Measurements from ENCODE around the gene SPDYC. TPM values are rescaled to one million over a fixed set of nuclear protein-coding genes. Genes with fewer than 3 reads are reported as not detected.

The SPDYC gene
- total and polyA plus RNA-seq, 9 of the 15 experiments (the other 6 are each of a cell fraction or from before 2014, with no cell fraction given), result 4.4 to 18.8 (median 9.2) TPM

- no peak overlapping the region for H3K4me2 ChIP-seq (ENCODE audit: insufficient read depth, low read length)
- ATAC-seq (no peak), FAIRE-seq (no peak), DNase-seq (ENCODE audit: extremely low read depth in 1 of 4, low spot score in 3 of 4) (no peak)
- H3K9me1 ChIP-seq (ENCODE audit: control insufficient read depth, insufficient read depth, low read length), result peaks cover 3% of the 10 kb centered on the region
- peaks cover 62% of the 10 kb centered on the region for H3K36me3 ChIP-seq (ENCODE audit: control insufficient read depth, insufficient read depth, low read length)
- H4K20me1 ChIP-seq (replicated peaks; ENCODE audit: control insufficient read depth, insufficient read depth, low read length), result no peaks in the 10 kb centered on the region
- H3K4me1 ChIP-seq (replicated peaks in 1 of 2; ENCODE audit: control insufficient read depth in 2 of 2, insufficient read depth in 2 of 2, low read length in 2 of 2), result peaks cover 9 to 63% of the 10 kb centered on the region in 2 experiments
- H3K9ac ChIP-seq (ENCODE audit: insufficient read depth in 1 of 2, low read depth in 2 of 2, low read length in 2 of 2), result peak overlapping the region in 1 of 2 experiments; percentile 43; a peak in 1 of 4 replicates
- H3K9me3 ChIP-seq (replicated peaks; ENCODE audit: control insufficient read depth, insufficient read depth, low read depth, low read length), result no peaks in the 10 kb centered on the region
- H3K27me3 ChIP-seq (ENCODE audit: control insufficient read depth in 2 of 2, insufficient read depth in 2 of 2, low read length in 2 of 2), result no peaks in the 10 kb centered on the region
- no peak for TF ChIP-seq POLR2G (IDR thresholded peaks at IDR 0.05; ENCODE audit: low read depth, low read length)
- TF ChIP-seq CAMTA2 (CRISPR knock-in tag; conservative IDR thresholded peaks at IDR 0.05), result no peak
- no peak for TF ChIP-seq ZBTB1 (CRISPR knock-in tag; IDR thresholded peaks at IDR 0.05; ENCODE audit: borderline replicate concordance, low read depth)
- no peak for TF ChIP-seq GTF2E2 (tag; IDR thresholded peaks at IDR 0.05)
- no peak for TF ChIP-seq U2AF2 (optimal IDR thresholded peaks at IDR 0.05; ENCODE audit: low read depth, low read length)
- TF ChIP-seq HDGF (IDR thresholded peaks at IDR 0.05), result no peak
- TF ChIP-seq GABPB2 (CRISPR knock-in tag; conservative IDR thresholded peaks at IDR 0.05), result no peak
- TF ChIP-seq ZBTB43 (CRISPR knock-in tag; IDR thresholded peaks at IDR 0.05), result no peak
- no peak for TF ChIP-seq NELFE (IDR thresholded peaks at IDR 0.05; ENCODE audit: insufficient read depth, insufficient read length)
- no peak for TF ChIP-seq ZBTB9 (CRISPR knock-in tag; IDR thresholded peaks at IDR 0.05)
- BruUV-seq (replicated peaks), result no TSS peak
- 88% methylated on average over 7 of the region's 22 CpGs for WGBS (ENCODE audit: insufficient coverage, low coverage, missing lambda C conversion rate)
- in situ Hi-C loops (cut with MboI) (no loop called here), intact Hi-C loops (cut with micrococcal nuclease) (no loop called here)
- POLR2A ChIA-PET, result interaction anchor here (0.6 kb wide), 2 partner anchors 13 to 53 kb away, joined by 3 to 4 read pairs; no protein-coding TSS in a partner anchor
- H2AFZ ChIP-seq (ENCODE audit: low read depth, low read length), result no peak overlapping the region
- H3K4me3 ChIP-seq, result no peak overlapping the region
- CTCF ChIA-PET (ENCODE audit: low intra/inter-chr PET ratio), result no interaction called here
- H3K27ac ChIP-seq (ENCODE audit: extremely low read depth, low read depth, low read length), result no peak overlapping the region; the same call in 2 of the 3 replicates
- H3K79me2 ChIP-seq (ENCODE audit: control insufficient read depth, insufficient read depth, low read length), result peaks cover 45% of the 10 kb centered on the region
These were observed 14.1 kb downstream of the SPDYC start for GRCh38 chr11:65184146-65184545.
